HEK293 (cell line): ENCODE data around the gene ACHE.

Experiments used
- CTCF ChIA-PET: fragments of 350-600 bp; formaldehyde crosslinking; extraction: SDS; loops from one replicate; lab custom pipeline; 2021; ENCODE audit warnings: antibody characterized with exemption; lab: Yijun Ruan, JAX
- POLR2A ChIA-PET: fragments of 300-600 bp; formaldehyde crosslinking; extraction: SDS; loops from one replicate; lab custom pipeline; 2020; ENCODE audit warnings: antibody characterized with exemption, inconsistent platforms; lab: Yijun Ruan, JAX
- H3K27ac ChIP-seq: fragments of 200-500 bp; sonication (Bioruptor generic); 2 replicates; pipeline ENCODE4 v1.5.1; 2014; ENCODE audit warnings: low read depth, low read length, control low read depth, inconsistent platforms; ENCODE audit errors: extremely low read depth
- H3K36me3 ChIP-seq, 2 experiments: fragments of 200-500 bp in 1 of 2; sonication (Bioruptor generic) in 1 of 2; 1 replicate in 1 of 2; 2 replicates in 1 of 2; pipeline ENCODE4 v1.5.1; 2014 to 2017; ENCODE audit warnings: inconsistent platforms in 2 of 2, low read length in 2 of 2; ENCODE audit not compliant: control insufficient read depth in 2 of 2, insufficient read depth in 1 of 2
- H3K4me1 ChIP-seq: fragments of 200-500 bp; sonication (Bioruptor generic); 2 replicates; pipeline ENCODE4 v1.5.1; 2014; ENCODE audit warnings: mild to moderate bottlenecking, low read length, inconsistent platforms; ENCODE audit not compliant: control insufficient read depth, insufficient read depth
- H3K4me3 ChIP-seq: 2 replicates; pipeline ENCODE4 v1.5.1; 2011; ENCODE audit warnings: low read depth, mild to moderate bottlenecking, control low read depth, low read length, moderate library complexity
- H3K9me3 ChIP-seq: fragments of 200-500 bp; sonication (Bioruptor generic); 2 replicates; pipeline ENCODE4 v1.5.1; 2014; ENCODE audit warnings: low read depth, low read length, inconsistent platforms; ENCODE audit not compliant: control insufficient read depth, insufficient read depth
- HIC1 ChIP-seq: fragments of 450-650 bp; formaldehyde crosslinking; IDR thresholded peaks from 2 replicates; pipeline ENCODE4 v1.5.1; 2016; ENCODE audit warnings: missing biosample characterization, missing genetic modification characterization
- KLF17 ChIP-seq: fragments of 450-650 bp; formaldehyde crosslinking; IDR thresholded peaks from 2 replicates; pipeline ENCODE4 v1.5.1; 2016; ENCODE audit warnings: missing biosample characterization, missing genetic modification characterization
- ZFHX2 ChIP-seq: fragments of 450-650 bp; formaldehyde crosslinking; conservative IDR thresholded peaks from 2 replicates; pipeline ENCODE4 v1.5.1; 2016; ENCODE audit warnings: missing biosample characterization, missing genetic modification characterization
- ZNF366 ChIP-seq: fragments of 450-650 bp; formaldehyde crosslinking; conservative IDR thresholded peaks from 2 replicates; pipeline ENCODE4 v1.5.1; 2016; ENCODE audit warnings: missing biosample characterization, missing genetic modification characterization
- ZNF37A ChIP-seq: fragments of 450-650 bp; IDR thresholded peaks from 2 replicates; pipeline ENCODE4 v1.5.1; 2018; ENCODE audit warnings: missing biosample characterization, missing genetic modification characterization
- ZNF398 ChIP-seq: fragments of 450-650 bp; formaldehyde crosslinking; IDR thresholded peaks from 2 replicates; pipeline ENCODE4 v1.5.1; 2017; ENCODE audit warnings: missing biosample characterization, missing genetic modification characterization

ACHE gene

GRCh38 chr7:100893910-100894721, 1.6 kb downstream of the ACHE start:
- Histone ChIP-seq H3K4me1 (no peaks in the 10 kb centered on the region; the same call in 1 of the 2 replicates), H3K36me3 (no peaks in the 10 kb centered on the region), H3K9me3 (no peaks in the 10 kb centered on the region), H3K27ac (no peak overlapping the region), H3K4me3 (no peak overlapping the region)
- ChIA-PET CTCF (interaction anchor here (0.6 to 3.0 kb wide), 13 partner anchors 16 to 389 kb away, joined by 3 to 14 read pairs (median 4); no protein-coding TSS in a partner anchor), POLR2A (interaction anchor here (0.6 kb wide), 1 partner anchor 355 kb away, joined by 4 read pairs; no protein-coding TSS in a partner anchor)
- TF ChIP-seq KLF17 (tag by site-specific recombination) (no peak), ZNF366 (peak; percentile 92), ZNF398 (tag by site-specific recombination) (peak; percentile 33; the same call in 1 of the 2 replicates), ZNF37A (tag by site-specific recombination) (no peak), HIC1 (peak; percentile 33; the same call in 1 of the 2 replicates)

GRCh38 chr7:100893318-100893895, 2.3 kb downstream of the ACHE start:
- peaks cover 1% of the 10 kb centered on the region; the same call in 1 of the 2 replicates for H3K4me1 ChIP-seq
- POLR2A ChIA-PET, result no interaction called here
- H3K9me3 ChIP-seq, result no peaks in the 10 kb centered on the region

More at GRCh38 chr7:100893318-100893895, 2.3 kb downstream of the ACHE start:
- CTCF ChIA-PET, result interaction anchor here (0.6 to 3.0 kb wide), 3 partner anchors 93 to 277 kb away, joined by 3 to 14 read pairs (median 4); no protein-coding TSS in a partner anchor
- H3K36me3 ChIP-seq, result peaks cover 0 to 5% of the 10 kb centered on the region in 2 experiments; a peak in 1 of 3 replicates
- H3K27ac ChIP-seq, result no peak overlapping the region
- H3K4me3 ChIP-seq, result no peak overlapping the region
- TF ChIP-seq ZFHX2 (tag by site-specific recombination) (no peak), HIC1 (0 out of 2 replicates have a peak, but pooled peaks have one; percentile 12)
- TF ChIP-seq, all 188 proteins: peak for 1
